ENCODE data around the gene SASH3. TPM values are rescaled to one million over a fixed set of nuclear protein-coding genes. Genes with fewer than 3 reads are reported as not detected.

Gene SASH3
- total RNA-seq: not detected in 2 replicates

GRCh38 chrX:129779747-129780146 lies at the start of gene SASH3:
SASH3 (plus strand) TSS chrX:129779949; CDS start chrX:129780098, 149 bp downstream.

GRCh38 chrX:129738466-129739308 lies 41.1 kb upstream of the SASH3 start, which contains the start of gene XPNPEP2:
XPNPEP2 (plus strand) TSS chrX:129738979; CDS start chrX:129739214, 235 bp downstream.

GRCh38 chrX:129843459-129844306 lies 63.9 kb downstream of the SASH3 start, which contains the start of gene ZDHHC9:
ZDHHC9 (minus strand) TSS chrX:129843886; CDS start chrX:129841945, 1,941 bp downstream.

Other genes with a start within 250 kb of the SASH3 start
- gene OCRL, start 239.7 kb upstream of the SASH3 start, total RNA-seq: 9.4 and 12.8 TPM in 2 replicates
- 31.4 and 52.8 TPM in 2 replicates for gene APLN, start 125.0 kb upstream of the SASH3 start, total RNA-seq
- gene XPNPEP2, start 41.0 kb upstream of the SASH3 start, total RNA-seq: 5.5 and 6.3 TPM in 2 replicates
- gene ZDHHC9, start 63.9 kb downstream of the SASH3 start, total RNA-seq: 41.7 and 47.6 TPM in 2 replicates
- 10.3 and 17.2 TPM in 2 replicates for gene UTP14A, start 126.2 kb downstream of the SASH3 start, total RNA-seq
- 2.3 and 3.4 TPM in 2 replicates for gene BCORL1, start 202.7 kb downstream of the SASH3 start, total RNA-seq